Skin of body (tissue), 2 donors: Measurements from ENCODE around the gene PROM1. TPM values are rescaled to one million over a fixed set of nuclear protein-coding genes. Genes with fewer than 3 reads are reported as not detected.

Experiments
- DNase-seq: peaks from one replicate; lab custom pipeline; 2025; lab: John Stamatoyannopoulos, UW
- total RNA-seq: library from RNA; depleted of rRNA; stranded (reverse); fragments of >200 nt; gene quantifications from one replicate; pipeline ENCODE4 v1.2.3, GENCODE V29; 2014

PROM1 gene
- total RNA-seq, 1 donor from 2014 or later = 8.2 TPM

DNA sequence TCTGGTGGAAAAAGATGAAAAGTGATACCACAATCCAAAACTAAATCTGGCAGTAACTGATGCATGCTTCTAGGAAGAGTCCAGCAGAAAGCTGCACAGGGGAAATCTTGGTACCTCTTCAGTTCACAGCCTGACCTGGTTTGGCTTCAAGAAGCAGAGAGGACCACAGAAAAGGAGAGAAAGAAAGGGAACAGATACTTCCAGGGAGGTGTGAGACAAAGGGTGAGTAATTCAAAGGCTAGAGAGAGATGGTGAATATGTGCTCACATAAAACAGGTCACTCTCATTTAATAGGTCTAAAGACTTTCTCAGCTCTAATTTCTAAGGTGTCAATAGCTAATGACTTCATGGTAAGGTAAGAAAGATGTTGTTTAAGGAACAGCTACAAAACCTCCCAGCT lies 132.0 kb downstream of the PROM1 start:
- DNase-seq = no peak

DNA sequence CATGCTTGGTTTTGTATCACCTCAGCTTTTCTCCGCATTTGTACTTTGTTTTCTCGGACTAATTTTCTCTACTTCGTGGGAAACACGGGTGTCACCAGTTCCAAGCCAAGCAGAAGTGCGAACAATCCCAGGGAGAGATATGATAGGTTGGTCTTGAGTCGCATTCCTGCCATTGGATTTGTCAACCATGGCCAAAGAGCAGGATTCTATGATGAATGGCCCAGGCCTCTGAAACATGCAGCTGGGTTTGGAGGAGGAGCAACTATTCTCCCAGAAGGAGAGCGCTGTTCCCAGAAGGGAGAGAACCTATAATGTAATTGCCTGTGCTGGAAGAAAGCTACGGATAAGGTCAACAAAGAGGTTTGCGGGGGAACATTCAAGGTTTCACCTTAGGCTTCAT lies 135.0 kb downstream of the PROM1 start:
- no peak for DNase-seq

DNA sequence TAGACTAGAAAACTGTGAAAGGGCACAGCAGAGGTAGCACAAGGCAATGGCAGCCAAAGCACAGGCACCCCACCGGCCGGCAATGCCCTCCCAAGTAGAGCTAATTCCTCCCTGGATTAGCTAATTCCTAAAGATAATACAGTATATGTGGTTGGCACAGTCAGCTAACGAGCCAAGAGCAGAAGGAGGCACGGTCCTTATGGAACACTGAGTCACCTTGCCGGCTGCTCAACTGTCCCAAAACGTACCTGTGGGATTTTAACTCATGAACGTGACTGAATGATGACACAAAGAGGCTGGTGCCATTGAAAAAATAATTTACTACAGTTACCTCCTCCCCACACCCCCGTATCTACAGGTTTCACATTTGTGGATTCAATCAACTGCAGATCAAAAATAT lies 136.1 kb downstream of the PROM1 start:
- no peak for DNase-seq

DNA sequence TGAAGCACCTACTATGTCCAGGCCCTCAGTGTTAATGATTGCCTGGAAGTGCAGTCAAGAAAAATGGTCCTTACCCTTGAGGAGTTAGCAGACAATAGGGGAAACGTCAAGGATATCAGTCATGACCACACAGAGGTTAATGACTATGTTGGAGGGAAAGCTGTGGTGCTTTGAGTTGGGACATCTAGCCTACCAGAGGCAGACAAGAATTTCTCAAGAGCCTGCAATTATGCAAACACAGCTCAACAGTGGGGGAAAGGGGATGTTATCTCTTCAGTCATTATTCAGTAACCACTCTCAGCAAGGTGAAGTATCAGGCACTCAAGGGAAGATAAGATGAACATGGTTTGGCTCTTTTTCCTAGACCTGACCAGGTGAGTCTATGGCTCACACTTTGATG lies 138.3 kb downstream of the PROM1 start:
- no peak for DNase-seq

DNA sequence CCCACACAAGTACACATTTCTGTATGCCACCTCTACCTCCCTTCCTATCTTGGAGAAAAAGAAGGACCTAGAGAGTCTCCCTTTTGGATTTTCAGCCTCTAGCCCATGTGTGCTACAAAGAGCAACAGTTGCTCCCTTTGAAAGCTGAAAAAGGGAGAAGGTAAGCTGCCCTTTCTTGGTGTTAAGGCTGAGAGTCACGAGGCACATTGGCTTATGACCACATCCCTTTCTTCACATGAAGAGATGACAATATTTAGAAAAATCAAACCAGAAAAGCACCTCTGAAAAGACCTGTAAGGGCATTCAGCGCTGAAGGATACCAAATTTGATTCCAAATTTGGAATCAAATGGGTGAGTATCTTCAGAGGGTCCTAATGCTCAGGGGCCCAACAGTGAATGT lies 138.9 kb downstream of the PROM1 start:
- no peak for DNase-seq

DNA sequence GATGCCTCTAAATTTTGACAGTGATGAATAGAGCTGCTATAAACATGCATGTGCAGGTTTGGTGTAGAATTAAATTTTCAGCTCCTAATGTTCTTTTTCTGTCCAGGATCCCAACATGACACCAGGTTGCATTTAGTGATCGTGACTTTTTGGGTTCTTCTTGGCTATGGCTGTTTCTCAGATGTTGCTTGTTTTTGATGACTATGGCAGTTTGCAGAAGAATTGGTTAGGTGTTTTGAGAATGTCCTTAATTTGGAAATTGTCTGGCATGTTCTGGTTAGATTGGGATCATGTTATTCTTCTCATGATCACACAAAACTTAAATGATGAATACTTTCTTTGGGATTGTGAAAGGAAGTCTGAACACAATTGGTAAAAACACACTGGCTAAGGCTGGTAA lies 141.5 kb downstream of the PROM1 start:
- no peak for DNase-seq

DNA sequence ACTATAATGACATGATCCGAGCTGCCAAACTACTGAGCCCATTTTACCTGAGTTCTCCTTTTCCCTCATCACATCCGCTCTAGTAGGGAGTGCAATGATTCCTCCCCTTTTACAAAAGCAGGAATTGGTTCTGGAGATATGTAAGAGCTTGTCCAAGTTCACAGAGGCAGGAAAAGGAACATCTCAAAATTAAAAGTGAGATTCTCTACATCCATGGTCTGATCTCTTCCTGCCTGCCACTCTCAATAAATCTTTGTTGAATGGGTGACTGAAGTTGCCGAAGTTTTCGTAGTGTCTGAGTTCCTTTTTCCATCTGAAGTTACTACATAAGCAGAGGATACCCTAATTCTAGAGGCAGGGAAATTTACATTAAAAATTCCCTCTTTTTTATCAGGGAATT lies 145.2 kb downstream of the PROM1 start, which contains the start of gene FGFBP1:
Gene FGFBP1, minus strand, starts transcription at position 101 of the 400 bp plus-strand sequence. CDS start 2,108 bp downstream, outside the sequence.
- DNase-seq = no peak

DNA sequence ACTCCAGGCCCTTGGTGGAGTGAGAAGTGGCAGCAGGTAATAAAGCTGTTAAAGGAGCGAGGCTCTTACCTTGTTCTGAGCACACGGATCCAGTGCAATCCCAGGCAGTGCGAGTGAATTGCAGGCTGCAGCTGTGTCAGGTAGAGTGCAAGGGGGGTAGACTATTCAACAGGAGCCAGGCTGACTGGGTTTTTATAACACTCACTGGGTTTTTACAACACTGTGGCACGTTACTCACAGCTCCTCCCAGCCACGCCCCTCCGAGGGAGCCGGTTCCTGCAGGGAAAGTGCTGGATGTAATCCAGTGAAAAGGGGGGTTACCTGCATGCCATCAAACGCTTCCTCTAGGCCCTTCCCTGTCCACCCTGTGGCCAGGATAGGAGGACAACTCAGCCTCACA lies 145.6 kb downstream of the PROM1 start:
- DNase-seq = no peak

DNA sequence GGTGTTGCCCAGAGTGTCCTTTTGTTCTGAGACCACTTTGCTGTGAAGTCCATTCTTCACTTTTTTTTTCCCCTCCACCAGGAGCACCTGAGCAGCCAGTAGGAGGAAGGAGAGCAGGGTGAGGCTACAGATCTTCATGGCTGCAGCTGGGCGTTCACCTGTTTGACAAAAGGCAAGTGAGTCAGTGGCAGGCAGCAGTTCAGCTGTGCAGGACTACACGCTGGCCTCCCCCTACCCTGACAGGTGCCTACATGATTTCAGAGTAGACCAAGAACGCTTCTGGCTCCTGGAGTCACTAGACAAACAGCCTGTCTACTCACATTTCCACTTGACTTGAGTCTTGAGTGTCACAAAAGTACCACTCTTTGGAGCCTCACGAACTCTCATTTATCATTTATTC lies 147.3 kb downstream of the PROM1 start:
- no peak for DNase-seq

DNA sequence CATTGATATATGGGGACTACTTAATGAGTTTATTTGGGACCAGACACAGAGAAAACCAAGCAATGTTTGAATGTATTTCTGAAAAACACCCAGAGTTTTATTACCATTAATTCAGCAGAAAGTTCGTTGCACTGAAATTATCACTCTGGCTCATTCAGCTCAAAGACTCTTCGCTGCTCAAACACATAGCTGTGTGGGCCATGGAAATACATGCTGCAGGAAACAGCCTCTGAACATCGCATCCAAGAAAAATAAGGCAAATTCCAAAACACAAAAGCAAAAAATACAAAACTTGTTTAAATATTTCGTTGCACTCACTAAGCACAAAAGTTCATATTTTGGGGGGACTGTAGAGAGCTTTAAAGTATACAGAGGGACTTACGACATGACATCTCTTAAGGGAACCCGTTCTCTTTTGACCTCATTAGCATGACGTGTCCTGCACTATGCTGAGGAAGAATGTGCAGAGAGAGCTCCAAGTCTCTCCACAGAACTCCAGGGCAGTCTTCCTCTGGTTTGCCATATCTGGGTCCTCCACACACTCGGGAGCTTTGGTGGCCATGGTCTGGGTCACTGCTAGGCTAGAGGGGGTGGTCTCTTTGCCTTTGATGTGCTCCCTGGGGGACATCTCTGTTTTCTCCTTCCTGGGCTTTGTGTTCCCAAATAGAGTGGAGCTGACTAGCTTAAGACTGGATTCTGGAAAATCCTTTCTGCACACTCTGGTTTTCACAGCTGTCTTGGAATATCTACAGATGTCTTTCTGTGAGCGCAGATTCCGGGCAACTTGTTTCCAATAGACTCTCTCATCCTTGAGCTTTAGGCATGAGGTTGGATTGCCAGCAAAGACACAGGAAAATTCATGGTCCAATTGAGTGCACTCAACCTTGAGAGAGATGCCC lies 148.1 kb downstream of the PROM1 start:
- no peak for DNase-seq

DNA sequence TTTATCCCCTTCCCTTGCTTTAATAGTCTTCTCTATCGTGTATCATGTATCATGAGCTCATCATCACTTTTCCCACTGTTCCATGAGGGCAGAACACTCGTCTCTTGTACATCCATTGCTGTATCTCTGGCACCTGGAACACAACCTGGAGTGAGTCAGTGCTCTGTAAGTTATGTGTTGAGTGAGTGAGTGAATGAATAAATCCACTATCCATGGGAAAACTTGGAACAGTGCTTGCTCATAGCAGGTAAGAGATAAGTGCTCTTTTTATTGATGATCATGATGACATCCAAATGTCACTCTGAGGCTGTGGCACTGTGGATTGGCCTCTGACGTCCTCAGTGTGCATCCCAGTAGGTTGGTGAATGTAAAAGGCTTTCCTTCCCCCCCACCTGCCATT lies 149.6 kb downstream of the PROM1 start:
- no peak for DNase-seq

DNA sequence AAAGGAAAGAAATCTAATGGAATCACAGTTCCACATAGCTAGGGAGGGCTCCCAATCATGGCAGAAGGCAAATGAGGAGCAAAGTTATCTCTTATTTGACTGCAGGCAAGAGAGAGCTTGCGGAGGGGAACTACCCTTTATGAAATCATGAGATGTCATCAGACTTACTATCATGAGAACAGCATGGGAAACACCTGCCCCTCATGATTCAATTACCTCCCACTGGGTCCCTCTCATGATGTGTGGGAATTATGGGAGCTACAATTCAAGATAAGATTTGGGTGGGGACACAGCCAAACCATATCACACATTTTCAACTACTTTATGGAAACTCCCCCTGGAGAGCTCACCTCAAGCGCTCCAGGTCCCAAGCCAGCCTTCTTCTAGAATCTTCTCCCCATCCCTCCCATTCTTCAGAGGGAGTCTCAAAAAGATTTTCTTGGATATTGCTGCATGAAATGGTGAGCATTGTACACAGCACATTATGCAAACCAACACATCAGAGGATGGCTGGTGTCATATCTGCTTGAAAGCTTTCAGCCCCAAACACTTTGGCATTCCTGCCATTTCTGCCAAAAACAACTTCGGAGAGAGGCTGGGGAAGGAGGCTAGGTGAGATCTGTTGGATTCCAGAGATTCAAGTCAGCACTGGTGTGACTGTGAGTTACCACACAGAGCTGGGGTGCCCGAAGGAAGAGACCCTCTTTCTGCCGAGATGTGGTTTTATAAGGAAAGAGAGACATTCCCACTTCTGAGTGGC lies 152.2 kb downstream of the PROM1 start:
- no peak for DNase-seq

DNA sequence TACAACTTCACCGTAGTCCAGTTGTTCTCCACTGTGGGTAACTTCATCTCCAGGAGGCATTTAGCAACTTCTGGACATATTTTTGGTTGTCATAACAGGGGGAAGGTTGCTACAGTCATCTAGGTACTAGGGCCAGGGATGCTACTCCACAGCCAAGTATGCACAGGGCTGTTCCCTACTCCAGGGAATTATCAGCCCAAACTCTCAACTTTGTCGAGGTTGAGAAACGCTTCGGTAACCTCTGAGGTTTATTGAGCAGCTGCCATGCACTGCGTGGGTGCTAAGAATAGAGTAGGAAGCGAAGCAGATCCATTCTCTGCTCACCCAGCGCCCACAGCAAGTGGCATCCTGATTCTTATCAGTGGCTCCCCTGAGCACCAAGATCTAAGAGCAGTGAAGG lies 153.5 kb downstream of the PROM1 start:
- DNase-seq = no peak

DNA sequence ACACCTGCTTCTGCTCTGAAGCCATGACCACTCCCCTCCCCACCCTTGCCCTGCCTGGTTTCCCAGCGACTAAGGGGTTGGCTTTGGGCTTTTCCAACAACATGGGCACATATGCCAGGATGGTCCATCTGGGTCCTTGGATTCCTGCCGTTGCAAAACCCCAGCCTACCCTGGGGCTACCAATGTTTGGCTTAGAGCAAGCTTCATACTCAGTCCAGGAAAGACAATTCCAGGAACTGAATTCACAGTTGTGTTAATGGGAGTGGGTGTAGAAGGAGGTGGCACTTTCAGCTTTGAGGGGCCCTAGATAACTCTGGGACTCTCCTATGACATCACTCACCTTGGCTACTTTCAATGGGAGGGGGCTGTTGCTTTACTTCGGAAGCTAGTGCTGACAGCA lies 154.3 kb downstream of the PROM1 start:
- DNase-seq = no peak

DNA sequence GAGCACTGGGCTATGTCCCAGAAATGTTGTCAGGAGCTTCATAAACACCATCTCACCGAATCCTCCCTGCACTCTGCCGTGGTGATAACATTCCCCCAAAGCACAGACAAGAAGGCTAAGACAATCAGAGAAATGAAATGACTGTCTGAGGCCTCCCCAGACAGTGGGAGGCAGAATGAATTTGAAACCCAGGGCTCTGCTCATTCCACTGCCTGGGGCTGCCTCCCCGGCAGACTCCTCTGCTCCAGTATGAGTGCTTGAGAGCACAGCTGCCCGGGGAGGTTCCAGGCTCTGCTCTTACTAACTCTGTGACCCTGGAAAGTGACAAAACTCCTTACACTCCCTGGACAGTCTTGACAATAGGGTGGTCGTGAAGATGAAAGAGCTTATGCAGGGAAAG lies 154.9 kb downstream of the PROM1 start:
- no peak for DNase-seq

DNA sequence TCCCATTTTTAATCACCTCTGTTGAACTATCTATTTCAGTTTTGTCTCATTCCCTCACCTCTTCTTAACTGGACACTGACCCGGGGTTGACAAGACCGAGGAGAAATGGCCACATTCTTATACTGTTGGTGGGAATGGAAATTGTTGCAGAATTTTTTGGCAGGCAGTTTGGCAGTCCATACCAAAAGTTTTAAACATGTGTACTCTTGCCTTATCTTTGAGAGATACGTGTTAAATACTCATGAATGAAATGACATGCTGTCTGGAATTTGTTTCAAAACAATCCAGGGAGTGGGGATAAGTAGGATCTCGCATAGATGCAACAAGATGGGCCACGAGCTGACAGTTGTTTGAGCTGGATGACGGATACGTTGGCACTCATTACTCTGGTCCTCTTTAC lies 157.3 kb downstream of the PROM1 start:
- DNase-seq = no peak

DNA sequence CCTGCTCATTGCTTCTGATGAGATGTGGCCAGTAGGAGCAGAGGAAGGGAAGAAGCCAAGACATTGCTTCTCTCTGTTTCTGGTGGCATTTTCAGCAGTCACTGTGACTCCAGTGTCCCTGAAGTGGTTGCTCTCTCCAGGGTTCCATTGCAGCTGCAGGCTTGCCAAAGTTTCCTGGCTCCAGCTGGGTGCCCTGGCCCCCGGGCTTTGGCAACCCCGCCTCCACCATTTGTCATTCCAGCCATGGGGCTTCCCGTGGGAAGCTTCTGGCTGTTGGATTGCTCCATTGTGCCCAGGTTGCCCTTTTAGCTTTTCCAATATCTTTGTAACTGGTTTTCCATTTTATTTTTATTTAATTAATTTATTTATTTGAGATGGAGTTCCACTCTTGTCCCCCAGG lies 158.0 kb downstream of the PROM1 start:
- no peak for DNase-seq

DNA sequence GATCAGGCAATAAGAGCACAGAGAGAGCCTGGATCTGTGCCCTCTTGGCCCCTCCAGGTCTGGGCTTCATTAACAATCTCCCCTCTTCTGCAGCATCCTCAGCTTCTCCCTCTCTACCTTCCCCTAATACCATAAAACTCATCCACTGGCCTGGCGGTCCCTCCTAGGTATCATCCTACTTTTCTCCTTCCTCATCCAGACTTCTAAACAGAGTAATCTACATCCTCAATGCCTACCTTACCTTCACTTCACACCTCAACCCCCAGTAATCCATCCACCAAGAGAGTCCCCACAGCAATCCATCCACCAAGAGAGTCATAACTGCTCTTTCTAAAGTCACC lies 162.3 kb downstream of the PROM1 start:
- DNase-seq = no peak

DNA sequence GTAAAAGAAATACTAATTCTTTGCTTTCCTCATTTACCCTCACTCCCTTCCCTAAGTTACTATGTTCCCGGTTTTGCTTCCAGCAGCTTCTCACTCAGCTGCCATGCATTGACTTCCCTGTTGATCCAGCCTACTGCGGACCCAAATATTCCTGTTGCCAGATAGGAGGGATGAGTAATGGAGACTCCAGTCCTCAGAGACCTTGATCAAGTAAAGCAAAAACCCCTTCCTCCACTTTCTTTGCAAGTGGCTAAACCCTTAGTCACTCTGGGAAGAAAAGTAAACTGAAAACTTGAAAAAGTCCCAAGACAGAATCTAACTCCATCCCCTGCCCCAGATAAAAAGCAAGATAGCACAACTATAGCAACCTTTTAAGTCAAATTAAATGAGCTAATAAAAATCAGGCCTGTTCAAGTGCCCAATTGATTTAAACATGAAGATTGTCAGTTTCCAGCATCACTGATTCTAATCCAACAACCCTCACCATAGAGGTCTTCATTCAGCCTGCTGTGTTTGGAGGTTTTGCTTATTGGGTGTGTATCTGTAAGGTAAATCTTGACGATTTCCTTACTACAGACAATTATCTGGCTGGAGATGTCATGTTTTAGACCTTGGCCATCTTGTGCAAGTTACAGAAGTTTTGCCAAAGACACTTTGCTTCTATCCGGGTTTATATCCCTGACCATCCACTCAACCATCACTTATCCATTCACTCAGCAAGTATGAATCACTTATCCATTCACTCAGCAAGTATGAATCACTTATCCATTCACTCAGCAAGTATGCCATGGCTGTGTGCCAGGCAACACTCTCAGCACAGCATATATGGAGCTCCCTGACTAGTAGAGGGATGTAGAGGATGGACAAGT lies 162.9 kb downstream of the PROM1 start:
- DNase-seq = no peak

DNA sequence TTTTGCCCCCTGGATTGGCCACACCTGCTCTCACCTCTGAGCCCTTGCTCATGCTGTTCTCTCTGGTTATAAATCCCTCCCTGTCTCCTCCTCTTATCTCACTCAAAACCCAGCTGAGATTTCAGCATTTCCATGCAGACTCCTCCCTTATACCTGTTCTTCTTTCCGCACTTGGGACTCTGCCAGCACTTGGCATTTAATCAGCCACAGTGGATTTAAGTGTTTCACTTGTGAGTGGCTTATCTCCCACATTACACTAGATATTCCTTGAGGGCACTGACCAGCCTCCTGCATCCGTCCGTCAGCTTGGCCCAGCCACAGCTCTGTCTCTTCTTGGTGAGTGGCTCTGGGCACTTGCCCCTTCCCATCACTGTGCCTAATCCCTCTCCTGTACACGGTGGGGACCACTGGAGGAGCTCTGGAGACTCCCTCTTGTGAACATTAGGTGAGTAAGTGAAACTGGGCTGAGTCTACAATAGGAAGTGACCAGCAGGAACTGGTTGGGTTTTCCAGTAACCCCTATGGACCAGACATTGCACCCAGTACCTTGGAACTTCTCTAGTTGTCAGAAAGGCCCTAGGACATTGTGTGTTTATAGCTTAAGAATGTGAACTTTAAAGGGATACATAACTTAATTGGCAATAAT lies 165.2 kb downstream of the PROM1 start:
- no peak for DNase-seq
